GM12892 (cell line): Measurements from ENCODE around the gene KRIT1.

Experiments
- POLR2A ChIP-seq: IDR thresholded peaks from 2 replicates; pipeline ENCODE4 v1.6.1; 2011; ENCODE audit warnings: low read depth, low read length, control low read depth
- POLR2AphosphoS5 ChIP-seq: IDR thresholded peaks from 2 replicates; pipeline ENCODE4 v1.6.1; 2011; ENCODE audit warnings: low read depth, low read length, control low read depth

GRCh38 chr7:92282930-92283329 is 37.2 kb upstream of the KRIT1 start:
- TF ChIP-seq POLR2AphosphoS5 (no peak), POLR2A (no peak)
